ENCODE measurements around the gene RBP3. TPM values are rescaled to one million over a fixed set of nuclear protein-coding genes. Genes with fewer than 3 reads are reported as not detected.

The RBP3 gene
- total and polyA plus RNA-seq, 12 donors = 0.11 TPM; not detected in 11

- WGBS, 4 donors = 88 to 94% (median 90%) methylated on average over 4 to 5 of the region's 5 CpGs
- TF ChIP-seq CTCF (IDR thresholded peaks at IDR 0.05) (no peak), POLR2A (IDR thresholded peaks at IDR 0.05) (no peak)
- no peak for DNase-seq
Observed at GRCh38 chr10:47335906-47336305, 12.3 kb upstream of the RBP3 start.

GRCh38 chr10:47336387-47337134, 11.6 kb upstream of the RBP3 start:
- DNase-seq = no peak
- 79 to 92% (median 88%) methylated on average over 15 of the region's 15 CpGs for WGBS, 4 donors
- no peak overlapping the region for H3K4me3 ChIP-seq
- intact Hi-C loops (cut with DNase I) = no loop called here
- TF ChIP-seq POLR2A (IDR thresholded peaks at IDR 0.05) = no peak
- TF ChIP-seq CTCF (IDR thresholded peaks at IDR 0.05) = no peak
- H3K4me1 ChIP-seq (replicated peaks in 1 of 2) = peaks cover 0 to 4% of the 10 kb centered on the region in 2 donors
- H3K27ac ChIP-seq = no peak overlapping the region
- no peaks in the 10 kb centered on the region for H3K27me3 ChIP-seq
- no peaks in the 10 kb centered on the region for H3K36me3 ChIP-seq (replicated peaks in 1 of 2)
- no peaks in the 10 kb centered on the region for H3K9me3 ChIP-seq (replicated peaks in 1 of 3)

More at GRCh38 chr10:47335906-47336305, 12.3 kb upstream of the RBP3 start:
- H3K4me1 ChIP-seq (replicated peaks in 1 of 2) = peaks cover 0 to 4% of the 10 kb centered on the region in 2 donors
- intact Hi-C loops (cut with DNase I) = no loop called here
- H3K27me3 ChIP-seq = no peaks in the 10 kb centered on the region
- H3K4me3 ChIP-seq = no peak overlapping the region
- no peak overlapping the region for H3K27ac ChIP-seq
- no peaks in the 10 kb centered on the region for H3K36me3 ChIP-seq (replicated peaks in 1 of 2)
- no peaks in the 10 kb centered on the region for H3K9me3 ChIP-seq (replicated peaks in 1 of 3)

- Histone ChIP-seq H3K9me3 (replicated peaks in 1 of 3) (no peaks in the 10 kb centered on the region), H3K36me3 (replicated peaks in 1 of 2) (no peaks in the 10 kb centered on the region), H3K4me1 (replicated peaks in 1 of 2) (no peaks in the 10 kb centered on the region), H3K27ac (no peak overlapping the region), H3K27me3 (no peaks in the 10 kb centered on the region), H3K4me3 (no peak overlapping the region)
- TF ChIP-seq CTCF (IDR thresholded peaks at IDR 0.05) = no peak
- intact Hi-C loops (cut with DNase I) = no loop called here
- 76 to 92% (median 78%) methylated on average over 4 of the region's 4 CpGs for WGBS, 4 donors
- no peak for DNase-seq
Observed at GRCh38 chr10:47337310-47337709, 10.9 kb upstream of the RBP3 start.

GRCh38 chr10:47339186-47339735, 8.9 kb upstream of the RBP3 start:
- Histone ChIP-seq H3K27ac (no peak overlapping the region), H3K27me3 (no peaks in the 10 kb centered on the region), H3K4me1 (replicated peaks in 1 of 2) (no peaks in the 10 kb centered on the region), H3K9me3 (replicated peaks in 1 of 3) (no peaks in the 10 kb centered on the region), H3K4me3 (no peak overlapping the region), H3K36me3 (replicated peaks in 1 of 2) (no peaks in the 10 kb centered on the region)
- DNase-seq = no peak
- no peak for TF ChIP-seq CTCF (IDR thresholded peaks at IDR 0.05)
- no peak for TF ChIP-seq POLR2A (IDR thresholded peaks at IDR 0.05)
- 84 to 91% (median 89%) methylated on average over 7 to 8 of the region's 8 CpGs for WGBS, 4 donors
- intact Hi-C loops (cut with DNase I) = no loop called here

Data from adrenal gland (tissue), 12 donors.